ENCODE measurements around the gene CMTM7.

CMTM7 gene

GRCh38 chr3:32493437-32494414 lies 102.1 kb downstream of the CMTM7 start:
- peak; percentile 86 for DNase-seq

GRCh38 chr3:32495085-32495484 lies 103.4 kb downstream of the CMTM7 start:
- no peak for DNase-seq

GRCh38 chr3:32495609-32496008 lies 104.0 kb downstream of the CMTM7 start:
- DNase-seq: no peak

- DNase-seq: peak; percentile 71
Measured at GRCh38 chr3:32498252-32498651, 106.6 kb downstream of the CMTM7 start.

- no peak for DNase-seq
Measured at GRCh38 chr3:32498992-32499391, 107.3 kb downstream of the CMTM7 start.

- DNase-seq: no peak
Measured at GRCh38 chr3:32499585-32499984, 107.9 kb downstream of the CMTM7 start.

- DNase-seq: no peak
Measured at GRCh38 chr3:32500231-32500630, 108.6 kb downstream of the CMTM7 start.

- DNase-seq: peak; percentile 47
Measured at GRCh38 chr3:32500880-32501782, 109.5 kb downstream of the CMTM7 start.

GRCh38 chr3:32501783-32502117 lies 110.1 kb downstream of the CMTM7 start:
- DNase-seq: no peak

GRCh38 chr3:32502118-32502945 lies 110.7 kb downstream of the CMTM7 start, which contains the start of gene CMTM6:
TSS of gene CMTM6 (minus strand) at chr3:32502852. CDS start at chr3:32502745, 107 bp downstream.
- peak; percentile 90 for DNase-seq

GRCh38 chr3:32502946-32503286 lies 111.3 kb downstream of the CMTM7 start:
- DNase-seq: no peak
